Common myeloid progenitor, CD34-positive (primary cell): ENCODE measurements around the gene HOXA10.

Source experiments
- CTCF ChIA-PET: fragments of 350-600 bp; sonication (Branson Sonifier 250); formaldehyde crosslinking; loops from one replicate; lab custom pipeline; 2021; ENCODE audit warnings: antibody characterized with exemption; lab: Charles Lee
- POLR2A ChIA-PET: fragments of 350-600 bp; sonication (Branson Sonifier 250); formaldehyde crosslinking; loops from one replicate; lab custom pipeline; 2021; ENCODE audit warnings: antibody characterized with exemption; lab: Charles Lee
- DNase-seq, 3 donors: peaks; one replicate each; pipeline versions ENCODE4 v3.0.0 to v3.0.0-alpha.2; 2013
- H3K27ac ChIP-seq, 2 experiments: 1 replicate in 1 of 2; 2 replicates in 1 of 2; pipeline ENCODE4 v1.7.0; 2013; ENCODE audit warnings: inconsistent platforms in 2 of 2, low read length in 2 of 2, mild to moderate bottlenecking in 2 of 2, low read depth in 1 of 2, moderate library complexity in 1 of 2; ENCODE audit not compliant: severe bottlenecking in 2 of 2, insufficient read depth in 1 of 2, poor library complexity in 1 of 2
- H3K27me3 ChIP-seq, 5 experiments: replicated peaks in 2 of 5; 1 replicate in 3 of 5; 2 replicates in 2 of 5; pipeline versions ENCODE4 v1.6.1 to v1.7.0; 2013; ENCODE audit warnings: low read length in 4 of 5, mild to moderate bottlenecking in 2 of 5, moderate library complexity in 2 of 5, inconsistent platforms in 1 of 5; ENCODE audit not compliant: insufficient read depth in 5 of 5, control insufficient read depth in 4 of 5
- H3K36me3 ChIP-seq, 4 experiments: 1 replicate in 2 of 4; 2 replicates in 2 of 4; pipeline versions ENCODE4 v1.6.1 to v1.7.0; 2013; ENCODE audit warnings: low read length in 3 of 4, control low read depth in 1 of 4, mild to moderate bottlenecking in 1 of 4; ENCODE audit not compliant: control insufficient read depth in 4 of 4, insufficient read depth in 4 of 4
- H3K4me1 ChIP-seq, 4 experiments: 1 replicate in 3 of 4; 2 replicates in 1 of 4; pipeline versions ENCODE4 v1.6.1 to v1.7.1; 2013; ENCODE audit warnings: low read length in 3 of 4, mild to moderate bottlenecking in 3 of 4, control low read depth in 1 of 4, inconsistent platforms in 1 of 4, moderate library complexity in 1 of 4; ENCODE audit not compliant: control insufficient read depth in 4 of 4, insufficient read depth in 4 of 4; ENCODE audit errors: control extremely low read depth in 1 of 4
- H3K4me3 ChIP-seq, 7 experiments: 1 replicate in 4 of 7; 2 replicates in 3 of 7; pipeline versions ENCODE4 v1.5.1 to v1.7.0; 2013; ENCODE audit warnings: mild to moderate bottlenecking in 7 of 7, low read length in 6 of 7, moderate library complexity in 6 of 7, inconsistent platforms in 2 of 7, low read depth in 2 of 7, control low read depth in 1 of 7; ENCODE audit not compliant: insufficient read depth in 4 of 7, control insufficient read depth in 1 of 7; ENCODE audit errors: extremely low read depth in 1 of 7
- H3K9me3 ChIP-seq, 5 experiments: 1 replicate in 4 of 5; 2 replicates in 1 of 5; pipeline versions ENCODE4 v1.6.1 to v1.7.1; 2013; ENCODE audit warnings: low read length in 4 of 5, mild to moderate bottlenecking in 2 of 5, inconsistent platforms in 1 of 5, low read depth in 1 of 5, moderate library complexity in 1 of 5; ENCODE audit not compliant: control insufficient read depth in 4 of 5, insufficient read depth in 2 of 5; ENCODE audit errors: control extremely low read depth in 1 of 5
- WGBS: methylation state at CpG from one replicate; pipeline ENCODE4 v1.1.5; 2013; ENCODE audit not compliant: insufficient coverage; 5-methylcytosine and 5-hydroxymethylcytosine counted together

HOXA10 gene

DNA sequence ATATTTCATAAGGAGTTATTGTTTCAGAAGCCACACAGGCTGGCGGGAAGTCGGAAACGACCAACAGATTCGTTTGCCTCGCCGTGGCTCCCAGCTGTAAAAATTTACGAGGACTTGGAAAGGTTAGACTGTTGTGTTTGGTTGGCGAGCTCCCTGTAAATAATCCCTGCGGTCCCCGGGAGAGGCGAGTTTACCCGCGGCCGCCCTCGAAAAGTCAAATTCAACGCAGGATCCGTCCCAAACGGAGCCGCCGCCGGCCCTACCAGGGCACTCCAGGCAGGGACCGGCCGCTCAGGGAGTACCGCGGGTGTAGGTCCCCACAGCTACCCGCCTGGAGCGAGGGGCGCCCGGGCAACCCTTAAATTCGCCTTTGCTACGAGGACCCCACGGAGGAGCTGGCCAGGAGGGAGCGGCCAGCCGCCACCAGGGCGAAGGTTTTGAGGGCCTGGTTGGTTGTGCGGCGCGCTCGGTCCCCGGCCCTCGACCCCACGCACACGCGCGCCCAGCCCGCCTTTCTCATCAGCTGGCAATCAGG is 8.1 kb downstream of the HOXA10 start:
- WGBS = under 1% methylated on average over 41 of the region's 46 CpGs
- peak in 1 of 3 donors; percentile 31 for DNase-seq
- peak overlapping the region; percentile 34 to 100 (median 87) for H3K4me3 ChIP-seq
- ChIA-PET CTCF (interaction anchor here (0.7 to 2.2 kb wide), 9 partner anchors 9 to 794 kb away, joined by 3 to 12 read pairs (median 6); partner anchors contain the start of genes HOXA3 and HOXA7), POLR2A (interaction anchor here (0.6 to 2.1 kb wide), 4 partner anchors 9 to 19 kb away, joined by 3 to 9 read pairs (median 3); partner anchors contain the start of genes HOXA11, HOXA3 and HOXA7)
- H3K27me3 ChIP-seq = no peaks in the 10 kb centered on the region
- peaks cover 19 to 67% (median 46%) of the 10 kb centered on the region in 4 experiments for H3K4me1 ChIP-seq
- peaks cover 0 to 55% (median 12%) of the 10 kb centered on the region in 4 experiments for H3K36me3 ChIP-seq
- H3K27ac ChIP-seq = peak overlapping the region; percentile 92 to 96
- no peaks in the 10 kb centered on the region for H3K9me3 ChIP-seq

- DNase-seq = peak; percentile 95 to 98 (median 97)
- peak within 1 kb of the TSS; percentile 73 to 100 (median 87) for H3K4me3 ChIP-seq
- no peaks in the 10 kb centered on the region for H3K27me3 ChIP-seq
- POLR2A ChIA-PET = interaction anchor here (0.6 to 2.1 kb wide), 2 partner anchors 9 to 20 kb away, joined by 3 to 9 read pairs; partner anchors contain the start of genes HOXA11 and HOXA7
- H3K9me3 ChIP-seq = no peaks in the 10 kb centered on the region
- CTCF ChIA-PET = interaction anchor here (0.7 to 2.2 kb wide), 7 partner anchors 8 to 793 kb away, joined by 3 to 12 read pairs (median 6); partner anchors contain the start of genes HOXA3 and HOXA7
- 0% methylated on average over 55 of the region's 82 CpGs for WGBS
- peaks cover 0 to 52% (median 12%) of the 10 kb centered on the region in 4 experiments for H3K36me3 ChIP-seq
- H3K4me1 ChIP-seq = peaks cover 16 to 65% (median 51%) of the 10 kb centered on the region in 4 experiments
- H3K27ac ChIP-seq = peak within 1 kb of the TSS; percentile 92 to 96
Measured at GRCh38 chr7:27165089-27165995, 8.8 kb downstream of the HOXA10 start, which contains the start of gene HOXA9. Gene HOXA9, minus strand, starts transcription at chr7:27165537. Its CDS starts 80 bp downstream, at chr7:27165457.

- no peaks in the 10 kb centered on the region for H3K9me3 ChIP-seq
- peak overlapping the region; percentile 92 to 96 for H3K27ac ChIP-seq
- H3K4me3 ChIP-seq = peak overlapping the region; percentile 73 to 100 (median 87)
- POLR2A ChIA-PET = interaction anchor here (2.1 kb wide), 1 partner anchor 8 kb away, joined by 9 read pairs; the partner anchor contains the start of gene HOXA7
- peak in 1 of 3 donors; percentile 72 for DNase-seq
- no peaks in the 10 kb centered on the region for H3K27me3 ChIP-seq
- H3K36me3 ChIP-seq = peaks cover 0 to 50% (median 12%) of the 10 kb centered on the region in 4 experiments
- under 1% methylated on average over 39 of the region's 47 CpGs for WGBS
- H3K4me1 ChIP-seq = peaks cover 15 to 70% (median 59%) of the 10 kb centered on the region in 4 experiments
- CTCF ChIA-PET = interaction anchor here (0.7 to 4.6 kb wide), 6 partner anchors 11 to 310 kb away, joined by 3 to 84 read pairs (median 14); partner anchors contain the start of genes HOXA10, HOXA3 and HOXA6
Measured at GRCh38 chr7:27164367-27165088, 9.6 kb downstream of the HOXA10 start.

- Histone ChIP-seq H3K4me3 (peak overlapping the region; percentile 73 to 100 (median 87)), H3K27me3 (no peaks in the 10 kb centered on the region), H3K27ac (peak overlapping the region; percentile 92 to 96), H3K9me3 (no peaks in the 10 kb centered on the region), H3K4me1 (peaks cover 18 to 72% (median 64%) of the 10 kb centered on the region in 4 experiments), H3K36me3 (peaks cover 0 to 47% (median 12%) of the 10 kb centered on the region in 4 experiments)
- CTCF ChIA-PET = interaction anchor here (0.7 to 4.6 kb wide), 6 partner anchors 10 to 794 kb away, joined by 3 to 84 read pairs (median 16); partner anchors contain the start of genes HOXA10, HOXA3 and HOXA6
- POLR2A ChIA-PET = no interaction called here
- 0% methylated on average over 10 of the region's 12 CpGs for WGBS
- no peak for DNase-seq
Measured at GRCh38 chr7:27164045-27164366, 10.1 kb downstream of the HOXA10 start.

DNA sequence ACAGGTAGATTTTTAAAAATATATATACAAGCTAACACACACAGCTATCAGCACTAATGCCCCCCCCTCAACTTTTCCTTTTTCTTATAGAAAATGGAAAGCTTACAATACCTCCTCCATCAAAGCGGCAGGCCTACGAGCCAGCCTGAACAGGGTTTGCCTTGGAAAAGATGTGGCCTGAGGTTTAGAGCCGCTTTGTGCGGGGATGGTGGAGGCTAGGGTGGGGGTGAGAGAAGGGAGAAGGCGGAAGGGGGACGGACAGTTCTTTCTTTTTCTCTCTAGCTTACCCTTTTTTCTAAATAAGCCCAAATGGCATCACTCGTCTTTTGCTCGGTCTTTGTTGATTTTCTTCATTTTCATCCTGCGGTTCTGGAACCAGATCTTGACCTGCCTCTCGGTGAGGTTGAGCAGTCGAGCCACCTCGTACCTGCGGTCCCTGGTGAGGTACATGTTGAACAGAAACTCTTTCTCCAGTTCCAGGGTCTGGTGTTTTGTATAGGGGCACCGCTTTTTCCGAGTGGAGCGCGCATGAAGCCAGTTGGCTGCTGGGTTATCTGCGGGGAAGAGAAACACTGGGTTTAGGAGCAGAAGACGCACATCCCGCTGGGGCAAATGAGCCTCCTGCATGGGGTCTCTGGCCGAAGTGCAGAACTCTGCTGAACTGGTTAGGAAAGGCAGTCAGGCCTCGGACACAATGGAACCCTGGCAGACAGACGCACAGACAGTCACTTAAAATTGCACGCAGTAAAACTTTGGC is 10.7 kb downstream of the HOXA10 start:
- WGBS = under 1% methylated on average over 18 of the region's 24 CpGs
- DNase-seq = no peak
- ChIA-PET POLR2A (interaction anchor here (2.8 to 3.2 kb wide), 2 partner anchors 9 to 12 kb away, joined by 15 to 17 read pairs; partner anchors contain the start of gene HOXA3), CTCF (interaction anchor here (0.7 to 4.6 kb wide), 15 partner anchors 10 to 1271 kb away, joined by 3 to 84 read pairs (median 6); partner anchors contain the start of genes HOXA10, HOXA11, HOXA3 and HOXA6)
- Histone ChIP-seq H3K27me3 (no peaks in the 10 kb centered on the region), H3K27ac (peak overlapping the region; percentile 92 to 96), H3K4me3 (peak overlapping the region; percentile 73 to 100 (median 87)), H3K4me1 (peaks cover 19 to 73% (median 69%) of the 10 kb centered on the region in 4 experiments), H3K9me3 (no peaks in the 10 kb centered on the region), H3K36me3 (peaks cover 0 to 43% (median 12%) of the 10 kb centered on the region in 4 experiments)
